Activated T-cell treated with anti-CD3 and anti-CD28 coated beads, Interleukin-2, amount 50 U/mL, for 24 hours (primary cell): Measurements from ENCODE around the gene TRPV2.

Source experiments
- DNase-seq: peaks from one replicate; pipeline ENCODE4 v3.0.0-alpha.2; 2020
- H3K27ac Mint-ChIP-seq: 2 replicates; pipeline ENCODE4 v1.8.0; 2020; ENCODE audit warnings: mild to moderate bottlenecking, mixed read lengths
- H3K27me3 Mint-ChIP-seq: 2 replicates; pipeline ENCODE4 v1.8.0; 2020; ENCODE audit warnings: mixed read lengths
- H3K36me3 Mint-ChIP-seq: 2 replicates; pipeline ENCODE4 v1.8.0; 2020; ENCODE audit warnings: low read depth, mixed read lengths
- H3K4me1 Mint-ChIP-seq: 2 replicates; pipeline ENCODE4 v1.8.0; 2020; ENCODE audit warnings: low read depth, mixed read lengths
- H3K4me3 Mint-ChIP-seq: 2 replicates; pipeline ENCODE4 v1.8.0; 2020; ENCODE audit warnings: mild to moderate bottlenecking, moderate library complexity, mixed read lengths
- H3K9me3 Mint-ChIP-seq: 2 replicates; pipeline ENCODE4 v1.8.0; 2020; ENCODE audit warnings: mixed read lengths

Gene TRPV2

GRCh38 chr17:16422416-16422815, 7.0 kb downstream of the TRPV2 start:
- H3K27me3 Mint-ChIP-seq, result no peaks in the 10 kb centered on the region

GRCh38 chr17:16423226-16423872, 8.0 kb downstream of the TRPV2 start:
- DNase-seq, result no peak
- peaks cover 37% of the 10 kb centered on the region for H3K4me1 Mint-ChIP-seq
- peaks cover 77% of the 10 kb centered on the region for H3K36me3 Mint-ChIP-seq
- H3K27me3 Mint-ChIP-seq, result no peaks in the 10 kb centered on the region
- H3K4me3 Mint-ChIP-seq, result no peak overlapping the region
- H3K27ac Mint-ChIP-seq, result no peak overlapping the region
- H3K9me3 Mint-ChIP-seq, result no peaks in the 10 kb centered on the region

More at GRCh38 chr17:16422416-16422815, 7.0 kb downstream of the TRPV2 start:
- H3K4me3 Mint-ChIP-seq, result no peak overlapping the region
- peaks cover 45% of the 10 kb centered on the region for H3K4me1 Mint-ChIP-seq
- DNase-seq, result no peak
- H3K27ac Mint-ChIP-seq, result peak overlapping the region; percentile 24
- peaks cover 80% of the 10 kb centered on the region for H3K36me3 Mint-ChIP-seq
- H3K9me3 Mint-ChIP-seq, result no peaks in the 10 kb centered on the region

GRCh38 chr17:16425202-16425601, 9.8 kb downstream of the TRPV2 start:
- H3K27me3 Mint-ChIP-seq, result no peaks in the 10 kb centered on the region
- no peak overlapping the region for H3K27ac Mint-ChIP-seq
- H3K9me3 Mint-ChIP-seq, result no peaks in the 10 kb centered on the region
- DNase-seq, result no peak
- H3K4me1 Mint-ChIP-seq, result peaks cover 21% of the 10 kb centered on the region
- H3K4me3 Mint-ChIP-seq, result no peak overlapping the region
- peaks cover 76% of the 10 kb centered on the region for H3K36me3 Mint-ChIP-seq

- Mint-ChIP-seq H3K4me3 (no peak overlapping the region), H3K27ac (peak overlapping the region; percentile 72), H3K9me3 (no peaks in the 10 kb centered on the region), H3K27me3 (no peaks in the 10 kb centered on the region), H3K36me3 (peaks cover 74% of the 10 kb centered on the region), H3K4me1 (peaks cover 13% of the 10 kb centered on the region)
- DNase-seq, result no peak
Measured at GRCh38 chr17:16425698-16426659, 10.6 kb downstream of the TRPV2 start.

- H3K27ac Mint-ChIP-seq, result peak overlapping the region; percentile 72
- H3K36me3 Mint-ChIP-seq, result peaks cover 75% of the 10 kb centered on the region
- H3K4me3 Mint-ChIP-seq, result no peak overlapping the region
- no peaks in the 10 kb centered on the region for H3K9me3 Mint-ChIP-seq
- H3K27me3 Mint-ChIP-seq, result no peaks in the 10 kb centered on the region
- peaks cover 9% of the 10 kb centered on the region for H3K4me1 Mint-ChIP-seq
- DNase-seq, result no peak
Measured at GRCh38 chr17:16427020-16427419, 11.6 kb downstream of the TRPV2 start.

- peaks cover 6% of the 10 kb centered on the region for H3K4me1 Mint-ChIP-seq
- peaks cover 72% of the 10 kb centered on the region for H3K36me3 Mint-ChIP-seq
- H3K27me3 Mint-ChIP-seq, result no peaks in the 10 kb centered on the region
- H3K27ac Mint-ChIP-seq, result peak overlapping the region; percentile 47
- no peaks in the 10 kb centered on the region for H3K9me3 Mint-ChIP-seq
- DNase-seq, result peak; percentile 72
- no peak overlapping the region for H3K4me3 Mint-ChIP-seq
Measured at GRCh38 chr17:16428098-16428882, 12.9 kb downstream of the TRPV2 start.

- Mint-ChIP-seq H3K36me3 (peaks cover 72% of the 10 kb centered on the region), H3K4me3 (no peak overlapping the region), H3K27me3 (no peaks in the 10 kb centered on the region), H3K27ac (peak overlapping the region; percentile 50), H3K4me1 (peaks cover 6% of the 10 kb centered on the region), H3K9me3 (no peaks in the 10 kb centered on the region)
- no peak for DNase-seq
Measured at GRCh38 chr17:16429083-16429482, 13.7 kb downstream of the TRPV2 start.

GRCh38 chr17:16430650-16431049, 15.3 kb downstream of the TRPV2 start:
- H3K27me3 Mint-ChIP-seq, result no peaks in the 10 kb centered on the region
- H3K4me3 Mint-ChIP-seq, result no peak overlapping the region
- no peak overlapping the region for H3K27ac Mint-ChIP-seq
- peaks cover 65% of the 10 kb centered on the region for H3K36me3 Mint-ChIP-seq
- DNase-seq, result no peak
- peaks cover 6% of the 10 kb centered on the region for H3K4me1 Mint-ChIP-seq
- no peaks in the 10 kb centered on the region for H3K9me3 Mint-ChIP-seq

- Mint-ChIP-seq H3K4me3 (no peak overlapping the region), H3K27ac (no peak overlapping the region), H3K27me3 (no peaks in the 10 kb centered on the region), H3K4me1 (peaks cover 6% of the 10 kb centered on the region), H3K9me3 (no peaks in the 10 kb centered on the region), H3K36me3 (peaks cover 52% of the 10 kb centered on the region)
- no peak for DNase-seq
Measured at GRCh38 chr17:16432017-16432416, 16.6 kb downstream of the TRPV2 start.

- no peak overlapping the region for H3K4me3 Mint-ChIP-seq
- no peak for DNase-seq
- H3K36me3 Mint-ChIP-seq, result peaks cover 48% of the 10 kb centered on the region
- no peaks in the 10 kb centered on the region for H3K27me3 Mint-ChIP-seq
- H3K9me3 Mint-ChIP-seq, result no peaks in the 10 kb centered on the region
- peaks cover 17% of the 10 kb centered on the region for H3K4me1 Mint-ChIP-seq
- peak overlapping the region; percentile 29 for H3K27ac Mint-ChIP-seq
Measured at GRCh38 chr17:16433514-16433913, 18.1 kb downstream of the TRPV2 start.

GRCh38 chr17:16434662-16435061, 19.3 kb downstream of the TRPV2 start:
- Mint-ChIP-seq H3K4me3 (no peak overlapping the region), H3K27me3 (no peaks in the 10 kb centered on the region), H3K4me1 (peaks cover 17% of the 10 kb centered on the region), H3K36me3 (peaks cover 47% of the 10 kb centered on the region), H3K27ac (peak overlapping the region; percentile 45), H3K9me3 (no peaks in the 10 kb centered on the region)
- DNase-seq, result no peak

- Mint-ChIP-seq H3K27ac (peak overlapping the region; percentile 72), H3K9me3 (no peaks in the 10 kb centered on the region), H3K4me1 (peaks cover 27% of the 10 kb centered on the region), H3K27me3 (no peaks in the 10 kb centered on the region), H3K4me3 (no peak overlapping the region), H3K36me3 (peaks cover 52% of the 10 kb centered on the region)
- DNase-seq, result no peak
Measured at GRCh38 chr17:16435925-16436886, 20.8 kb downstream of the TRPV2 start.

GRCh38 chr17:16437083-16437482, 21.7 kb downstream of the TRPV2 start:
- no peak overlapping the region for H3K4me3 Mint-ChIP-seq
- H3K9me3 Mint-ChIP-seq, result no peaks in the 10 kb centered on the region
- no peak for DNase-seq
- no peaks in the 10 kb centered on the region for H3K27me3 Mint-ChIP-seq
- H3K4me1 Mint-ChIP-seq, result peaks cover 35% of the 10 kb centered on the region
- H3K36me3 Mint-ChIP-seq, result peaks cover 56% of the 10 kb centered on the region
- H3K27ac Mint-ChIP-seq, result peak overlapping the region; percentile 72
